SU-DHL-6 (cell line): ENCODE results near the gene TSHZ3.

Experiments
- EZH2phosphoT487 ChIP-seq: fragments of 200-600 bp; sonication (generic), shearing (Covaris generic); conservative IDR thresholded peaks from 2 replicates; pipeline ENCODE4 v1.6.1; 2018; ENCODE audit warnings: mild to moderate bottlenecking, antibody characterized with exemption, low read length, moderate library complexity, mixed read lengths
- TF ChIP-seq, protein P1 (sequence below): fragments of 200-600 bp; sonication (generic); IDR thresholded peaks from one replicate; pipeline ENCODE4 v1.5.1; 2017; ENCODE audit warnings: antibody characterized with exemption, mild to moderate bottlenecking, low read length, moderate library complexity; ENCODE audit not compliant: insufficient read depth, poor library complexity, severe bottlenecking

DNA sequence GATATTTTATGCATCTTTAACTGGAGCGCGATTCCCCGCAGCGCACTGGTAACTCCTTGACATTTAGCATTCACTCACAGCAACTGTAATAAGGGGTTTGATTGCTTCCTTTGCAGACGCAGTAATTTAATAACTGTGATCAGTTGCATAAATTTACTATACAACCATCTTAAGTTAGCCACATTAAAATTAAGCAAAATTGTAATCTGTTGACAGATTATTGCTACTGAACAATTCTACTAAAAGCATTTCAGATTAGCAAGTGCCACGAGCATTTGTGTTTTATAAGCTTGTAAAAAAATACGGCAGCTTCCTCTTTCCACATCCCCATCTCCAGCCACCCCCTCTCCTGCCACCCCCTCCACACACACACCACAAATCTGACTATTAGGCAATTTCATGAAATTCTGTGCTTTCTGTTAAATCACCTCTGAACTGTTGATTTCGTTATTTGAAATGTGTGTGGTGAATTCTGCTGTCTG, 44.4 kb downstream of the TSHZ3 start:
- TF ChIP-seq, protein P1, sequence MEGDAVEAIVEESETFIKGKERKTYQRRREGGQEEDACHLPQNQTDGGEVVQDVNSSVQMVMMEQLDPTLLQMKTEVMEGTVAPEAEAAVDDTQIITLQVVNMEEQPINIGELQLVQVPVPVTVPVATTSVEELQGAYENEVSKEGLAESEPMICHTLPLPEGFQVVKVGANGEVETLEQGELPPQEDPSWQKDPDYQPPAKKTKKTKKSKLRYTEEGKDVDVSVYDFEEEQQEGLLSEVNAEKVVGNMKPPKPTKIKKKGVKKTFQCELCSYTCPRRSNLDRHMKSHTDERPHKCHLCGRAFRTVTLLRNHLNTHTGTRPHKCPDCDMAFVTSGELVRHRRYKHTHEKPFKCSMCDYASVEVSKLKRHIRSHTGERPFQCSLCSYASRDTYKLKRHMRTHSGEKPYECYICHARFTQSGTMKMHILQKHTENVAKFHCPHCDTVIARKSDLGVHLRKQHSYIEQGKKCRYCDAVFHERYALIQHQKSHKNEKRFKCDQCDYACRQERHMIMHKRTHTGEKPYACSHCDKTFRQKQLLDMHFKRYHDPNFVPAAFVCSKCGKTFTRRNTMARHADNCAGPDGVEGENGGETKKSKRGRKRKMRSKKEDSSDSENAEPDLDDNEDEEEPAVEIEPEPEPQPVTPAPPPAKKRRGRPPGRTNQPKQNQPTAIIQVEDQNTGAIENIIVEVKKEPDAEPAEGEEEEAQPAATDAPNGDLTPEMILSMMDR: no peak
- no peak for TF ChIP-seq EZH2phosphoT487
